Measurements from ENCODE around the gene ST6GAL1.
"Not testable (repeated sequence)": the region's sequence is repeated elsewhere in the genome, so short reads cannot be mapped to it uniquely, and the experiment has no call there.

Gene ST6GAL1

DNA sequence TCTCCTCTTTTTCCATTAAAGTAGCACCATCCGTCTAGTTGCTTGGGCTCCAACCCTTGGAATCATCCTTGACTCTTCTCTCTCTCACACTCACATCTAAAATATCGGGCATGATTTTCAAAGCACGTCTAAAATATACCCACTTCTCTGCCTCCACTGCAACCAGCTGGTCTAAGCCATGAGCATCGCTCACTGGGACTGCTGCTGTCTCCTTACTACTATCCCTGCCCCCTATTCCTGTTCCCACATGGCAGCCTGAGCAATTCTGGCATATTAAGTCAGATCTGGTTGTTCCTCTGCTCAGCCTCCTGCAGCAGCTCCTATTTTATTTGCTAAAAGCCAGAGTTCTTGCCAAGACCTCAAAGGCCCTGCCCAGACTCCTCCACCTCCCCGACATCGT lies 53.7 kb downstream of the ST6GAL1 start:
- H3K4me1 Mint-ChIP-seq (ENCODE audit: low read depth) = peaks cover 42% of the 10 kb centered on the region
- no peaks in the 10 kb centered on the region for H3K9me3 Mint-ChIP-seq
- H3K27me3 Mint-ChIP-seq = no peaks in the 10 kb centered on the region
- peak overlapping the region; percentile 3 for H3K27ac Mint-ChIP-seq
- H3K4me3 Mint-ChIP-seq = no peak overlapping the region
- peaks cover 42% of the 10 kb centered on the region for H3K36me3 Mint-ChIP-seq (ENCODE audit: low read depth)

DNA sequence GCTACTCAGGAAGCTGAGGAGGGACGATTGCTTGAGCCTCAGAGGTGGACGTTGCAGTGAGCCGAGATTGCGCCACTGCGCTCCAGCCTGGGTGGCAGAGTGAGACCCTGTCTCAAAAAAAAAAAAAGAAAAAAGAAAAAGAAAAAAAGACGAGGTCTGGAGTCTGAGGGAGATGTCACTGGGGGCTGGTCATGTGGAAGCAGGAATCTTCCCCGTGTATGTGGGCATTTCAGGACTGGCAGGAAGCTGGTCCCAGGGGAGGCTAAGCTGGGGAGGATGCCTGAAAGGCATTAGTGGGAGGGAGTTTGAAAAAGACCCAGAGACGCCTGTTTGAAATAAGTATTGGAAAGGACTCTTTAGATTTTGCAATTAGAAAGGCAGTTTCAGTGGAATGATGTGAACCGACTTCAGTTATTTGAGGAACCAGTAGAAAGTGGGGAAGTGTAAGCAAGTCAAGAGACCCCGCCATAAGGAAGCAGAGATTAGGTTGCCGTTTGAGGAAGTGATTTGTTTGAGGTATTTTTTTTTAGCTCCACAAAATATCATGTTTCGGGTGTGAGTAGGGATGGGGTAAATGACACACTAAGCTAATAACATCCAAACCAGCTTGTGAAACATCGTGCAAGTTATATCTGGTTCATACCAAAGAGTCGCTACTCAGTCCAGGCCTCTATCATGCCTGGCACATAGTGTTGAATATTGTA lies 55.5 kb downstream of the ST6GAL1 start:
- H3K9me3 Mint-ChIP-seq = no peaks in the 10 kb centered on the region
- no peak overlapping the region for H3K4me3 Mint-ChIP-seq
- peaks cover 55% of the 10 kb centered on the region for H3K4me1 Mint-ChIP-seq (ENCODE audit: low read depth)
- H3K36me3 Mint-ChIP-seq (ENCODE audit: low read depth) = peaks cover 42% of the 10 kb centered on the region
- H3K27me3 Mint-ChIP-seq = no peaks in the 10 kb centered on the region
- H3K27ac Mint-ChIP-seq = peak overlapping the region; percentile 3

DNA sequence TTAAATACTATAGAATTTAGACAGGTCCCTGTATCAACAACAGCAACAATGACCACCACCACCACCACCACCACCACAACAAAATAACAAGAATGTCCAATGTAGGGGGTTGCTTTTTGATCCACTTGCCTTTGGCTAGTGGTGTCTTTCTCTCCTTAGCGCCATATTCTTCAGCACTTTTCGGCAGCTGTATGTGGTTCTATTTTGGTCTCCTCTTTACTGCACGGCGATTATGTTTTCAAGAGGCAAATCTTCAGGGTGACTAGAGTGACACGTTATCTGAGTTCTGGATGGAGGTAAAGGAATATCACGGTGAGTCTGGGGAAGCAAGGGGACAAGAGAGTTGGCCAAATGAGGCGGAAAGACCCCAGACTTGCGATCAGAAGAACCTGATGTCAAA lies 56.1 kb downstream of the ST6GAL1 start:
- Mint-ChIP-seq H3K9me3 (no peaks in the 10 kb centered on the region), H3K4me3 (peak overlapping the region; percentile 2), H3K27ac (peak overlapping the region; percentile 24), H3K36me3 (ENCODE audit: low read depth) (peaks cover 44% of the 10 kb centered on the region), H3K27me3 (no peaks in the 10 kb centered on the region), H3K4me1 (ENCODE audit: low read depth) (peaks cover 58% of the 10 kb centered on the region)

DNA sequence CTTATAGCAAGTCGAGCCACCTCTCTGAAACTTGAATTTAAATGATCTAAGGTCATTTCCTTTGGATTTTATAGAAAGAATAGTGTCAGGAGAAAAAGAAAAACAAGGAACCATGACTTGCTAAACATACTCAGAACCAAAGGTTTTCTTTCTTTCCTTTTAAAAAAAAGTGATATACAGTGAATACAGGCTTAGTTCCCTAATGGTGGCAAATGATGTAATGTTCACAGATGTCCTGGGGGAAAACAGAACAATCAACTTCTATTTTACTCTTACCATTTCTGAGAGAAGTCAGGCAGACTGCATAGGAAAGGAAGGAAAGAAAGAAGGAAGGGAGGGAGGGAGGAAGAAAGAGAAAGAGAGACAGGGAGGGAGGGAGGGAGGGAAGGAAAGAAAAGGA lies 56.5 kb downstream of the ST6GAL1 start:
- peaks cover 44% of the 10 kb centered on the region for H3K36me3 Mint-ChIP-seq (ENCODE audit: low read depth)
- H3K4me1 Mint-ChIP-seq (ENCODE audit: low read depth) = peaks cover 62% of the 10 kb centered on the region
- H3K9me3 Mint-ChIP-seq = no peaks in the 10 kb centered on the region
- no peaks in the 10 kb centered on the region for H3K27me3 Mint-ChIP-seq
- no peak overlapping the region for H3K4me3 Mint-ChIP-seq
- H3K27ac Mint-ChIP-seq = peak overlapping the region; percentile 24

DNA sequence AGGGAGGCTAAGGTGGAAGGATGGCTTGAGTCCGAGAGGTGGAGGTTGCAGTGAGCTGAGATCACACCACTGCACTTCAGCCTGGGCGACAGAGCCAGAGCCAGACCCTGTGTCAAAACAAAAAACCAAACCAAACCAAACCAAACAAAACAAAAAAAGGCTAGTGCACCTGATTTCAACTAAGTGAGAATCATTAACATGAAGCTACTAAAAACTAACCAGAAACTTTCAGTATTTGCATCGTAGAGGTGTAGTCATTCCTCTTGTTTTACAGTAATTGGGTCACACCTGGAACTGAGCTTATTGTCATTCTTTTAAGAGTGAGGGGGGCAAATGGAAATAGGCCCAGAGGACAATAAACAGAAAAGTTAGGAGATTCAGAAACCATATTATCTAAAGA lies 58.5 kb downstream of the ST6GAL1 start:
- H3K4me3 Mint-ChIP-seq = no peak overlapping the region
- peaks cover 67% of the 10 kb centered on the region for H3K4me1 Mint-ChIP-seq (ENCODE audit: low read depth)
- peaks cover 43% of the 10 kb centered on the region for H3K36me3 Mint-ChIP-seq (ENCODE audit: low read depth)
- no peaks in the 10 kb centered on the region for H3K27me3 Mint-ChIP-seq
- H3K27ac Mint-ChIP-seq = no peak overlapping the region
- H3K9me3 Mint-ChIP-seq = no peaks in the 10 kb centered on the region

DNA sequence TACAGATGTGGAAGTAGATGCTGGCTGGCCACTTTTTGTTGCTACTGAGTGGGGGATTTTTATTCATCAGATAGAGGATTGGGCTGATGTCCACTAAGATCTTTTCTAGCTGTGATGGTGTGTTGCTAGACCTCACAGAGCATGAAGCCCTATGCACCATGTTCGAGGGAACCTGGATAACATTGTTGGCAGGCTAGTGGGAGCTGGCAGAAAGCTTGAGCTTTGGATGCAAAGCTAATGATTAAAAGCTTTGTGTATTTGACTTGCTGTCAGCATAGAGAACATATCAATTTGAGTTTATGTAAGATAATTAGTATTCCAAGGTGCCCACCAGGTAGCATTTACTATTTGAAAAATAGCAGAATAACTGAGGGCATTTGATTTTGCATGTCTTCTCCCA lies 59.1 kb downstream of the ST6GAL1 start:
- Mint-ChIP-seq H3K9me3 (no peaks in the 10 kb centered on the region), H3K4me3 (no peak overlapping the region), H3K36me3 (ENCODE audit: low read depth) (peaks cover 45% of the 10 kb centered on the region), H3K27me3 (no peaks in the 10 kb centered on the region), H3K27ac (no peak overlapping the region), H3K4me1 (ENCODE audit: low read depth) (peaks cover 66% of the 10 kb centered on the region)

DNA sequence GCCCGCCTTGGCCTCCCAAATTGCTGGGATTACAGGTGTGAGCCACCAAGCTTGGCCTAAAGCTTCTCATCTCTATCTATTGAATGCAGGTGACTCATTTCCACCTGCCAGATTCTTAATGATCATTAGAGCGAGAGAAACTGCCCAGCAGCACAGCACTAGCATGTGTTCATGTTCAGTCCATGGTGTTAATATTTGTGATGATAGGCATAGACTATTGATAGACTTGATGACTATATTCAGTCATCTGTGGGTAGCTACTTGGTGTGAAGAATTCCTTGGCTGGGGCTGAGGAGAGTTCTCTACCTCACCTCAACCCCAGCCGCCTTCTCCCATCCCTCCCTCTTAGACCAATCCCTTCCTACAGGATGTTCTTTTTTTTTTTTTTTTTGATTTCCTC lies 60.0 kb downstream of the ST6GAL1 start:
- H3K9me3 Mint-ChIP-seq = no peaks in the 10 kb centered on the region
- peaks cover 66% of the 10 kb centered on the region for H3K4me1 Mint-ChIP-seq (ENCODE audit: low read depth)
- peaks cover 45% of the 10 kb centered on the region for H3K36me3 Mint-ChIP-seq (ENCODE audit: low read depth)
- H3K4me3 Mint-ChIP-seq = no peak overlapping the region
- peak overlapping the region; percentile 45 for H3K27ac Mint-ChIP-seq
- H3K27me3 Mint-ChIP-seq = no peaks in the 10 kb centered on the region

DNA sequence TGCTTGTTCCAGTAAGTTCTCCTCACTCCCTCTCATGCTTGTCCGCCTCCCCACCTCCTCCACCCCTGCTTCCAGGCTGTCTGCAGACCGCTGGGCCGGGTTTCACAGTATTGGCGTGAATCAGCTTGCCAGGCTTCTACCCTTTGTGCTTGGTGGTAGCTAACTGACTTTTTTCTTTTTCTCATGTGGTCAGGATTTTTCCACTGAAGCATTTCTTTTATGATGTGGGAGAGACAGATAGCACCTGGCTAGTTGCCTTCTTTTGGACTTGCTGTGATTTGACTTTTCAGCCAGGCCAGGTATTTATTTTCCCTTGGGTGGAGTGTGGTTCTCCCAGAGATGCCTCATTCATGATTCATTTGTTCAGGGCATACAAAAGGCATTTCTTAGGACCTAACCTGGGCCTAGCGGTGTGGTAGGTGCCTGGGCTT lies 60.6 kb downstream of the ST6GAL1 start:
- no peak overlapping the region for H3K4me3 Mint-ChIP-seq
- peak overlapping the region; percentile 22 for H3K27ac Mint-ChIP-seq
- peaks cover 63% of the 10 kb centered on the region for H3K4me1 Mint-ChIP-seq (ENCODE audit: low read depth)
- no peaks in the 10 kb centered on the region for H3K27me3 Mint-ChIP-seq
- no peaks in the 10 kb centered on the region for H3K9me3 Mint-ChIP-seq
- peaks cover 42% of the 10 kb centered on the region for H3K36me3 Mint-ChIP-seq (ENCODE audit: low read depth)

DNA sequence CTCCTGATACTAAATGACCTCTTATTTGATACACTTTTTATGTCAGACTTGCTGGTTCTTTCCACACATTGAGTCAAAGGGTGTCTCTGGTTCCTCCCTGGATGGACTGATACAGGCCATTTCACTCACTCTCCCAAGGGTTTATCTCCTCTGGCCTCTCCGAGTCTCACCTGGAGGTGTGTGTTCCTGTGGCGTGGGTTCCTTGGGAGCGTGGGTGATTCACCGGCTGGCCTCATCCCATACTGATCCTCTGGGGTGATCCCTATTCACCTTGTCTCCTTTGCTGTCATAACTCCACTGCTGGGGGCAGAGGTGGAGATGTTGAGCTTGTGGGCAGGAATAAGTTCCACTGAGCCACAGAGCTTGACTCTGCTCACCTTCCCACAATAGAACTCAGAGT lies 61.1 kb downstream of the ST6GAL1 start:
- H3K4me3 Mint-ChIP-seq = no peak overlapping the region
- no peaks in the 10 kb centered on the region for H3K27me3 Mint-ChIP-seq
- H3K27ac Mint-ChIP-seq = peak overlapping the region; percentile 69
- H3K4me1 Mint-ChIP-seq (ENCODE audit: low read depth) = peaks cover 64% of the 10 kb centered on the region
- H3K36me3 Mint-ChIP-seq (ENCODE audit: low read depth) = peaks cover 39% of the 10 kb centered on the region
- no peaks in the 10 kb centered on the region for H3K9me3 Mint-ChIP-seq

DNA sequence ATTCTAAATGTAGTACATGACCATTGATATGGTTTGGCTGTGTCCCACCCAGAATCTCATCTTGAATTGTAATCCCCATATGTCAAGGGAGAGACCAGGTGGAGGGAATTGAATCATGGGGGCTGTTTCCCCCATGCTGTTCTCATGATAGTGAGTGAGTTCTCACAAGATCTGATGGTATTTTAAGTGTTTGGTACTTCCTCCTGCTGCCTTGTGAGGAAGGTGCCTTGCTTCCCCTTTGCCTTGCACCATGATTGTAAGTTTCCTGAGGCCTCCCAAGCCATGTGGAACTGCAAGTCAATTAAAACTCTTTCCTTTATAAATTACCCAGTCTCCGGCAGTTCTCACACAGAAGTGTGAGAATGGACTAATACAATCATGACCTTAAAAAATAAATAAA lies 61.8 kb downstream of the ST6GAL1 start:
- H3K4me3 Mint-ChIP-seq, H3K9me3 Mint-ChIP-seq, H3K27me3 Mint-ChIP-seq: not testable (repeated sequence)
- Mint-ChIP-seq H3K4me1 (ENCODE audit: low read depth) (peaks cover 63% of the 10 kb centered on the region), H3K27ac (peak overlapping the region; percentile 69), H3K36me3 (ENCODE audit: low read depth) (peaks cover 36% of the 10 kb centered on the region)

DNA sequence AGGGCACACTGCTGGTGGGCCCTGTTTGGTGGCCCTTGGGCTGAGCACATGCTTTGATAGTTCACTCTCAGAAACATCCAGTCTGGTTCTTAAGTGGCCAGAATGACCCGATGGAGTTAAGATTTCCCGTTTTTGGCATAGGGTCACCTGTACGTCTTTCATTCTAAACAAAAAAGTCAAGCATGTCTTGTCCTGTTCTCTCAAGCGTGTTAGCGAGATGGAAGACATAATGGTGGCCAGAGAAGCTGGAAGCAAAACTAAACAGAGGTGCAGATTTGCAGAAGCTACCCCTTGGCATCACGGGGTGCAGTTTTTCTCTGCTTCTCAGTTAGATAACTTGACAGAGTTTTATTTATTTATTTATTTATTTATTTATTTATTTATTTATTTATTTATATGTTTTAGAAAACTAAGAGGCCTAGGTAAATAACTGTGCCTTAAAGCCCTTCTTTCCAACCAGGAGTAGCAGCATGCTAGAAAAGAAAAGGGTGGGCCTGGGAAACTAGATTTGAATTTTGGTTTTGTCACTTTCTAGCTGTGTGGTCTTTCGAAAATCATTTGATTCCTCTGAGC lies 63.0 kb downstream of the ST6GAL1 start:
- Mint-ChIP-seq H3K9me3 (no peaks in the 10 kb centered on the region), H3K36me3 (ENCODE audit: low read depth) (peaks cover 32% of the 10 kb centered on the region), H3K4me1 (ENCODE audit: low read depth) (peaks cover 63% of the 10 kb centered on the region), H3K4me3 (no peak overlapping the region), H3K27ac (no peak overlapping the region), H3K27me3 (no peaks in the 10 kb centered on the region)

DNA sequence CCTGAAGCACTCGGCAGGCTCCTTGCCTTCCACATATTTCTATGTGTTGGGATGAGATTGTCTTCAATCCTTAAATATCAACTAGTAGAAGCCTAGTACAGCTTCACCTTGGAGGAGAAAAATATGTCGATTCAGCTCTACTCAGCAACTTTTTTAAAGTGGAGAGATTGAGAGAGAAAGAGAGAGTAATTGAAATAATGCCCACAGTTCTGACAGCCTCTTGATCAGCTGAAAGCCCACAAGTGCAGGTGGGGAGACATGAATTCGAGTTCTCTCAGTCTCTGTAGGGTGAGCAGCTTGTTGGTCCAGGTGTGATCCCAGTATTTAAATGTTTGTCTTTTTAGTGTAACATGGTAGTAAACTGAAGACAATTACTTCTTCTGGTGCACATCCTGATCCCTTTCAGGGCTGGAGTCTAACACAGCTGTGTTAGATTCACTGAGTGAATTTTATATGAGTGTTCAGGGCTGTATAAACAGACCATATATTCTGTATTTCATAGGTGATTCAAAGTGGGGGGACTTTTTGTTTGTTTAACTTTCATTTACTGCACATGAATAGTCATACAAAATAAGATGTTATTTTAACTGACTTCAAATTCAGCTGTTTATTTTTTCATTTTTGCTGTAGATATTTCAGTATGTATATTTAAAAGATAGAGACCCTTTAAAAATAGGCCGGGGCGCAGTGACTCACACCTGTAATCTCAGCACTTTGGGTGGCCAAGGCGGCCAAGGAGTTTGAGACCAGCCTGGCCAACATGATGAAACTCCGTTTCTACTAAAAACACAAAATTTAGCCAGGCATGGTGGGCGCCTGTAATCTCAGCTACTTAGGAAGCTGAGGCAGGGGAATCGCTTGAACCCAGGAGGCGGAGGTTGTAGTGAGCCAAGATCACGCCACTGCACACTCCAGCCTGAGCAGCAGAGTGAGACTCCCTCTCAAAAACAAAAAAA lies 64.0 kb downstream of the ST6GAL1 start:
- Mint-ChIP-seq H3K4me1 (ENCODE audit: low read depth) (peaks cover 58% of the 10 kb centered on the region), H3K27ac (no peak overlapping the region), H3K27me3 (no peaks in the 10 kb centered on the region), H3K9me3 (no peaks in the 10 kb centered on the region), H3K36me3 (ENCODE audit: low read depth) (peaks cover 25% of the 10 kb centered on the region), H3K4me3 (no peak overlapping the region)

DNA sequence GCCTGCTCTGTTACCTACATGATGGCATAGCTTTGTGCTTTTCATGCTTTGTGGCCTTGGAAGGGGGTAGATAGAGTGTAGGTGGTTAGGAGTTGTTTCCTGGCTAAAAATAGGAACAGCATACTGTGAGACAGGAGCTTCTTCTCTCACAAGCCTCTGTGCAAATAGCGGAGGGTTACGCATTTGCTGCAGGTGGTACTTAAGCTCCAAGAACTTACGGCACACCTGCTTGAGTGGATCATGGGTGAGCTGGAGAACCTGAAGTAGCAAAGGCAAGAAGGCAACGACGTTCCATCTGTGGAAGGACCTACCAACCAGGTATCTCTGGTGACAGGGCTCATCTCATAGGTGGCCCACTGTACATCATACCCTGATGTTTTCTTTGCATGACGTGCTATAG lies 66.0 kb downstream of the ST6GAL1 start:
- Mint-ChIP-seq H3K4me3 (peak overlapping the region; percentile 30), H3K27me3 (no peaks in the 10 kb centered on the region), H3K27ac (no peak overlapping the region), H3K4me1 (ENCODE audit: low read depth) (peaks cover 60% of the 10 kb centered on the region), H3K9me3 (no peaks in the 10 kb centered on the region), H3K36me3 (ENCODE audit: low read depth) (peaks cover 24% of the 10 kb centered on the region)

DNA sequence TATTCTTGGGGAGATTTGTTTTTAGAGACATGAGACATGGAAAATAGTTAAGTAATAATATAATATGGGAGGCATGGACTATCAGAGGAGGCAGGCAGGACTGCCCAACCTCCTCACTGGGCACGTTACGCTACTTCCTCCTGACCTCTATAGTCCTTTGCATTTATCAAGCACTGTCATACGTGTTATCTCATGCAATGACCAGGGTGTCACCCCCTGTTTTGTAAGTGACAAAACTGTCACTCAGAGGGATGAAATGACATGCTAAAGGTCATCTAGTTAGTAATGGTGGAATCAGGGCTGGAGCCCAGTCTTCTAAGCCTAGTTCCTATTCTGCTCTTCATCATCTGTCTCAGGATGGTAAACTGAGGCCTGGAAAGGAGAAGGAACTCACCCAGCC lies 66.7 kb downstream of the ST6GAL1 start:
- peaks cover 2% of the 10 kb centered on the region for H3K9me3 Mint-ChIP-seq
- no peaks in the 10 kb centered on the region for H3K27me3 Mint-ChIP-seq
- peak overlapping the region; percentile 30 for H3K4me3 Mint-ChIP-seq
- peaks cover 59% of the 10 kb centered on the region for H3K4me1 Mint-ChIP-seq (ENCODE audit: low read depth)
- peak overlapping the region; percentile 14 for H3K27ac Mint-ChIP-seq
- H3K36me3 Mint-ChIP-seq (ENCODE audit: low read depth) = peaks cover 21% of the 10 kb centered on the region

DNA sequence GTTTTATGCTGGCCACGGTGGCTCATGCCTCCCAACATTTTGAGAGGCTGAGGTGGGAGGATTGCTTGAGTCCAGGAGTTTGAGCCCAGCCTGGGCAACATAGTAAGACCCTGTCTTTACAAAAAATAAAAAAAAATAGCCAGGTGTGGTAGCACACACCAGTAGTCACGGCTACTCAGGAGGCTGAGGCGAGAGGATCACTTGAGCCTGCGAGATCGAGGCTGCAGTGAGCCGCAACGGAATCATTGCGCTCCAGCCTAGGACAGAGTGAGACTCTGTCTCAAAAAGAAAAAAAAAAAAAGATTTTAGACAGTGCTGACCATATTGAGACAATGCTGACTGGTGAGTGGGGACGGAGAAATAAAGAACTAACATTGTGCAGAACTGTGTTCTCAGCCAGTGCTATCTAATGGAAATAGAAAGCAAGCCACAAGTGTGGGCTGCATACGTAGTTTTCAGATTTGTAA lies 67.2 kb downstream of the ST6GAL1 start:
- Mint-ChIP-seq H3K27me3 (no peaks in the 10 kb centered on the region), H3K4me1 (ENCODE audit: low read depth) (peaks cover 61% of the 10 kb centered on the region), H3K9me3 (peaks cover 6% of the 10 kb centered on the region), H3K36me3 (ENCODE audit: low read depth) (peaks cover 24% of the 10 kb centered on the region), H3K4me3 (peak overlapping the region; percentile 30), H3K27ac (peak overlapping the region; percentile 14)
